ENCODE data around the gene SEZ6.

SEZ6 gene

DNA sequence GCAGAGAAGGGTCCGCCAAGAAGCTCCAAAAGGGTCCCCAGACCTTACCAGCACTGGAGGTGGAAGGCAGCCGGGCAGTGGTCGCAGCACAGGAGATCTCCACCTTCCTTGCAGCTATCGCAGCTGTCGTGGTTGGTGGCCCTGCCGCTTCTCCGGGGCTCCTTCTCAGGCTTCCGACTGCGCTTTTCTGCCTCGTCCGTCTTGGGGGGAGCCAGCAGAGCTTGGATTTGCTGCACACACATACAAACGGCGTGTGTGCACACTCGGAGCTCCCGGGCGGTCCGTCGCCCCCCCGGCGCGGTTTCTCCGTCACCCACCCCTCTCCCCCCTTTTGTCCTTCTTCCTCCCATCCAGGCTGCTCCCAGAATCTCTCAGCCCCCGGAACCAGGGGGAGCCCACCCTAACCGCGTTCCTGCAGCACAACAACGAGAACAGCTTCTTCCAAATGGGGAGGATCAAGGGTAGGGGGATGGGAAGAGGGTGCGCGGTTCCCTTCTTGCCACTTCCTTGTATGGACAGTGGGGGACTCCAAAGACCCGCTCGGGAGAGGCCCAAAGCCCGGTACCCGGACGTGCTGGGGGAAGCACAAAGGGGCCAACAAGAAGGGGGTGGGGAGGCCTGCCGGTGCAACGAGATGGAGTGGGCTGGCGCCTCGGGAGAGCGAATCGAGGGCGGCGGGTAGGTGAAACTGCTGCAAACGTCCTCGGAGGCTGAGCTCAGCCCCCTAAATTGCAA, 55.6 kb downstream of the SEZ6 start:
- no peaks in the 10 kb centered on the region for H3K27me3 ChIP-seq (ENCODE audit: low read depth, low read length)
- peak overlapping the region; percentile 83 to 92 for H3K4me3 ChIP-seq (ENCODE audit: low read depth in 1 of 2, low read length in 2 of 2)
- H3K36me3 ChIP-seq (ENCODE audit: control insufficient read depth in 1 of 2, insufficient read depth in 2 of 2, low read length in 2 of 2), result peaks cover 0 to 11% of the 10 kb centered on the region in 2 donors
- peak overlapping the region; percentile 88 for H3K27ac ChIP-seq (ENCODE audit: low read length)
- H3K4me1 ChIP-seq (ENCODE audit: control insufficient read depth in 1 of 2, insufficient read depth in 2 of 2, low read length in 2 of 2), result peaks cover 9 to 42% of the 10 kb centered on the region in 2 donors
- no peaks in the 10 kb centered on the region for H3K9me3 ChIP-seq (ENCODE audit: control insufficient read depth in 1 of 2, low read length in 2 of 2)

DNA sequence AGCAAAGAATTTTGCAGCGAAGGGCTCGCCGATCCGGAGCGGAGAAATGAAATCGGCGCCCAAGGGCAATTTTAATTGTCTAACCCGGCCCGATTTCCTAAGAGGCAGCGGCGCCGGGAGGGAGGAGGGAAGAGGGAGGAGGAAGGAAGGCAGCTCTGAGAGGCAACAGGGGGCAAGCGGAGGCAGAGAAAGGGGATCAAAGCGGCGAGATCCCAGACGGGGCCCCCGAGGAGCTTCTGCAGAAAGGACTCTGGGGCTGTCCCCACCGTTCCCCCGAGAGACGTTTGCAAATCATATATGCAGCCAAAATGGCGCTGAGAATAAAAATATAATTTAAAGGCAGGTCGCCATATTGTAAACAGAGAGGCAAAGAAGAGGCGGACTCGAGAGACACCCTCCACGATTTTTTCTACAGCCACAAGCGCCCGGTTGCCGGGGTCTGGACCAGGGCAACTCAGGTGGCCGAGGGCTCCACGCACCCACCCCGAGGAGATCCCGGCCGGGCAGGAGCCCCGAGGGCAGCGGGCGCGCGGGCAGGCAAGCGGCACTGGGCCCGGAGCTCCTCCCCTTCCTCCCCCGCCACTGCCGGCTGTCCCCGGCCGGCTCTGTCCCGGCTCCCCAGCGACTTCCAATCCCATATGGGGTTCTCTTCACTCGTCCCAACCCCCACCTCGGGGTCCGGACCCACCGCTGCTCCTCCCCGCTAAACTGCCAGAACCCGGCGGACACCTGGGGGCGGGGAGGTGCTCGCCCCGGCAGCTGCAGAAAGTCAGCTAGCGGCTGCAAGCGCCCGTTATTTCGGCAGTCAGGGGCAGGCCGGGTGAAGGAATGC, 56.4 kb downstream of the SEZ6 start:
- H3K27ac ChIP-seq (ENCODE audit: low read length), result peak overlapping the region; percentile 88
- peaks cover 9 to 48% of the 10 kb centered on the region in 2 donors for H3K4me1 ChIP-seq (ENCODE audit: control insufficient read depth in 1 of 2, insufficient read depth in 2 of 2, low read length in 2 of 2)
- no peaks in the 10 kb centered on the region for H3K27me3 ChIP-seq (ENCODE audit: low read depth, low read length)
- H3K4me3 ChIP-seq (ENCODE audit: low read depth in 1 of 2, low read length in 2 of 2), result peak overlapping the region; percentile 83 to 92
- H3K36me3 ChIP-seq (ENCODE audit: control insufficient read depth in 1 of 2, insufficient read depth in 2 of 2, low read length in 2 of 2), result peaks cover 0 to 11% of the 10 kb centered on the region in 2 donors
- no peaks in the 10 kb centered on the region for H3K9me3 ChIP-seq (ENCODE audit: control insufficient read depth in 1 of 2, low read length in 2 of 2)

DNA sequence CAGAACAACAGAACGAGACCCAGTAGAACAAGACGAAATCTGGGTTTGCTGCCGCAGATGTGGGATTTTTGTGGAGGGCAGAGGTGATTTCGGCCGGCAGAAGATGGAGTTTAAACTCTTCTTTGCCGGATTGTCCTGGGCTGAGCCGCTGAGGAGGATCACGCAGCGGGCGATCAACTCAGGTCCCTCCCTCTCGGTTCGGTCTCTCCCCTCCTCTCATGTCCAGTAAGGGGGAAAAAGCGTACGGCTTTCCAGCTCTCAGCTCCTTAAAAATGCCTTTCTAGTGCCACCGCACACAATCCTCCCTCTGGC, 57.0 kb downstream of the SEZ6 start:
- Histone ChIP-seq H3K27me3 (ENCODE audit: low read depth, low read length) (no peaks in the 10 kb centered on the region), H3K27ac (ENCODE audit: low read length) (peak overlapping the region; percentile 88), H3K36me3 (ENCODE audit: control insufficient read depth in 1 of 2, insufficient read depth in 2 of 2, low read length in 2 of 2) (peaks cover 0 to 11% of the 10 kb centered on the region in 2 donors), H3K4me1 (ENCODE audit: control insufficient read depth in 1 of 2, insufficient read depth in 2 of 2, low read length in 2 of 2) (peaks cover 9 to 48% of the 10 kb centered on the region in 2 donors), H3K9me3 (ENCODE audit: control insufficient read depth in 1 of 2, low read length in 2 of 2) (no peaks in the 10 kb centered on the region), H3K4me3 (ENCODE audit: low read depth in 1 of 2, low read length in 2 of 2) (peak overlapping the region; percentile 83 to 92)

DNA sequence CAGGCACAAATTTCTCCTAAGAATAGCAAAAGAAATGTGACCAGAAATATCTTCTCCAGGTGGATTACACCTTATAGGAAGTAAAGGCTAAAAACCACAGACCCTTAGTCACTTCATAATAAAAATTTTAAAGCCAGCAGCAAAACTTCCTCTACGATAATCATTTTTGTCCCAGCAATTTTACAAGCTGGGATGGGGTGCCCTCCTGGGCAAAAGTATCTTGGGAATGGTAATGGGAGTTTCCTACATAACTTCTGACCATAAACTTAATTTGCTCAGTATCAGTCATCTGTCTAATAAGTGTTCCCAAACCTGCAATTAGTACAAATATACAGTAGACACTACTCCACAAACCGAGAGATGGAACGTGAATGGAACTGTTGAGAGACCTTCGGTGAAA, 57.5 kb downstream of the SEZ6 start:
- no peaks in the 10 kb centered on the region for H3K27me3 ChIP-seq (ENCODE audit: low read depth, low read length)
- no peaks in the 10 kb centered on the region for H3K9me3 ChIP-seq (ENCODE audit: control insufficient read depth in 1 of 2, low read length in 2 of 2)
- H3K27ac ChIP-seq (ENCODE audit: low read length), result peak overlapping the region; percentile 88
- H3K36me3 ChIP-seq (ENCODE audit: control insufficient read depth in 1 of 2, insufficient read depth in 2 of 2, low read length in 2 of 2), result peaks cover 0 to 11% of the 10 kb centered on the region in 2 donors
- peak overlapping the region; percentile 83 to 92 for H3K4me3 ChIP-seq (ENCODE audit: low read depth in 1 of 2, low read length in 2 of 2)
- H3K4me1 ChIP-seq (ENCODE audit: control insufficient read depth in 1 of 2, insufficient read depth in 2 of 2, low read length in 2 of 2), result peaks cover 9 to 47% of the 10 kb centered on the region in 2 donors

DNA sequence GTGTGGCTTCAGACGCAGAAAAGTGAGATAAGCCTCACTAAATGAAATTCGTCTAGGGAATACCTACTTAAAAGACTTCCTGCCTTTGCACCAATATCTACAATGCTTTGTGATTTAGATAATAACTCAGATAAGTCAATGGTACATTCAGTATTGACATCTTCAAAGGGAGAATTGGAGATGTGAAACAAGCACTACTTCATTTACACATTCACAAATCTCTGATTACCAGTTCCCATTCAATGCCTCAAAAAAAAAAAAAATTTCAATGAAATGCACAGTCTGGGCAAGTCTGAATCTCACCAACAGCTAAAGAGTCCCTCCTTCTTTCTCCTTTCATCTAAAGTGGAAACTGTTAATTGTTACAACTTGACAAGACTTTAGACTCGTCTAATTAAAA, 58.2 kb downstream of the SEZ6 start:
- peak overlapping the region; percentile 88 for H3K27ac ChIP-seq (ENCODE audit: low read length)
- H3K4me1 ChIP-seq (ENCODE audit: control insufficient read depth in 1 of 2, insufficient read depth in 2 of 2, low read length in 2 of 2), result peaks cover 9 to 40% of the 10 kb centered on the region in 2 donors
- H3K4me3 ChIP-seq (ENCODE audit: low read depth in 1 of 2, low read length in 2 of 2), result peak overlapping the region in 1 of 2 donors; percentile 92
- no peaks in the 10 kb centered on the region for H3K27me3 ChIP-seq (ENCODE audit: low read depth, low read length)
- H3K36me3 ChIP-seq (ENCODE audit: control insufficient read depth in 1 of 2, insufficient read depth in 2 of 2, low read length in 2 of 2), result peaks cover 0 to 11% of the 10 kb centered on the region in 2 donors
- no peaks in the 10 kb centered on the region for H3K9me3 ChIP-seq (ENCODE audit: control insufficient read depth in 1 of 2, low read length in 2 of 2)

DNA sequence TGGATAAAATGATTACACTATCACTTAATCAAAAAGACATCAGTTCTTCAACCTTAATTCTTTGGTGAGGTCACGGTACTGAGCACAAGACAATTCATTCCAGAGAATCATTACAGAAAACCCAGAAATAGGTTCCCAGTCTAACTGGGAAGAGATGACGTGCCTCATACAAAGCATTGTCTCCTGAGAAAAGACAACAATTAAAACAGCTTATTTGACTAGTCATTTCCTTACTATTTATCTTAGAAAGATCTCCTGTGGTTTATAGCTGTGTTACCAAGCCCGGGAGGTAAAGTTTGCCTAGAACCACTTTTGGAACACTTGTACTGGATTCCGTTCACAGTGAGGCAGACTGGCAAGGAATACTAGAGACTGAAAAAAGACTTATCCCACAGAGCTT, 59.6 kb downstream of the SEZ6 start:
- H3K27me3 ChIP-seq (ENCODE audit: low read depth, low read length), result no peaks in the 10 kb centered on the region
- no peaks in the 10 kb centered on the region for H3K9me3 ChIP-seq (ENCODE audit: control insufficient read depth in 1 of 2, low read length in 2 of 2)
- H3K27ac ChIP-seq (ENCODE audit: low read length), result peak overlapping the region; percentile 60
- H3K4me1 ChIP-seq (ENCODE audit: control insufficient read depth in 1 of 2, insufficient read depth in 2 of 2, low read length in 2 of 2), result peaks cover 9 to 38% of the 10 kb centered on the region in 2 donors
- H3K4me3 ChIP-seq (ENCODE audit: low read depth in 1 of 2, low read length in 2 of 2), result peak overlapping the region in 1 of 2 donors; percentile 7
- peaks cover 0 to 11% of the 10 kb centered on the region in 2 donors for H3K36me3 ChIP-seq (ENCODE audit: control insufficient read depth in 1 of 2, insufficient read depth in 2 of 2, low read length in 2 of 2)

DNA sequence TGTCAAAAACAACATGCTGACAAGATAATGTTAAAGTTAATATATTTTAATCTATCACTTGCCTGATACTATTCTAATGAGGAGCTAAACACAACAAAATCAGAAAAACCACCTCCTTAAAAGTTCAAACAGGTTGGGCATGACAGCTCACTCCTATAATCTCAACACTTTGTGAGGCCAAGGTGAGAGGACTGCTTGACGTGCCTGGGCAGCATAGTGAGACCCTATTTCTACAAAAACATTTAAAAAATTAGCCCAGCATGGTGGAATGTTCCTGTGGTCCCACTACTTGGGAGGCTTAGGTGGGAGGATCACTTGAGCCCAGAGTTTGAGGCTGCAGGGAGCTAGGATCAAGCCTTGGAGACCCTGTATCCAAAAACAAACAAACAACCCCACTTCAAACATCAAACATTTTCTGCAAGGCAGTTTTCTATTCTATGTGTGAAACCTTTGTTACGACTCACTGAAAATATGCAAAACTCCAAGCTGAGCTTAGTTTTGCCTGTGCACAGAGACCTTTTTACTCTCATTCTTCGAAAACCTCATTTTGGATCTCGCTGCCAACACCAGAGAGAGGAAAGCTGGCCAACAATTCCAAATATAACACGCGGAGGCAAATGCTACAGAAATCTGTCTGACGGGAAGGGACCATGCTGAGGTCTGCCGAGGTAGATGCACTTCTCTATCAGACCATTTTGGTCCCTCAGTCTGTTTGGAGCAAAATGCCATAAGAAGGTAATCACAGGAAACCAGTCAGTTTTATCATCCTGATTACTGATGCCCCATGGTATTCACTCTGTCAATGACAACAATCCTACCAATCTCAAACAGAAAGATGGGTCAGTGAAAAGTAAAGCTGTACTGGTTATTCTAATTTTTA, 60.7 kb downstream of the SEZ6 start:
- peaks cover 0 to 6% of the 10 kb centered on the region in 2 donors for H3K36me3 ChIP-seq (ENCODE audit: control insufficient read depth in 1 of 2, insufficient read depth in 2 of 2, low read length in 2 of 2)

DNA sequence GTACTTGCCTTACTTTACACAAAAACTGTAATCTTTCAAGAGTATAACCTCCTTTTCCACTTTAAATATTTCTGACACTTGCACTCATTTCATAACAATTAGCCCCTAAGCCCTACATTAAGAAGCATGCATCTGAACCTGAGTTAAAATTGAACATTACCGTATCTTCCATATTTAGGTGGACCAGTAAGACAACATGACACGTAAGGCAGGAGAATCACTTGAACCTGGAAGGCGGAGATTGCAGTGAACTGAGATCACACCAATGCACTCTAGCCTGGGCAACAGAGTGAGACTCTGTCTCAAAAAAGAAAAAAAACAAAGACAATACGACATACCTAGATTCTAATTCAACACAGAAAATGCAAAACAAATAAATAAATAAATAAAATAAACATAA, 61.5 kb downstream of the SEZ6 start:
- peaks cover 9 to 55% of the 10 kb centered on the region in 2 donors for H3K4me1 ChIP-seq (ENCODE audit: control insufficient read depth in 1 of 2, insufficient read depth in 2 of 2, low read length in 2 of 2)
- H3K27me3 ChIP-seq (ENCODE audit: low read depth, low read length), result no peaks in the 10 kb centered on the region
- no peaks in the 10 kb centered on the region for H3K9me3 ChIP-seq (ENCODE audit: control insufficient read depth in 1 of 2, low read length in 2 of 2)
- peaks cover 0 to under 1% of the 10 kb centered on the region in 2 donors for H3K36me3 ChIP-seq (ENCODE audit: control insufficient read depth in 1 of 2, insufficient read depth in 2 of 2, low read length in 2 of 2)
- no peak overlapping the region for H3K27ac ChIP-seq (ENCODE audit: low read length)
- no peak overlapping the region for H3K4me3 ChIP-seq (ENCODE audit: low read depth in 1 of 2, low read length in 2 of 2)

More for the DNA sequence above, 60.7 kb downstream of the SEZ6 start:
- no peaks in the 10 kb centered on the region for H3K27me3 ChIP-seq (ENCODE audit: low read depth, low read length)
- H3K9me3 ChIP-seq (ENCODE audit: control insufficient read depth in 1 of 2, low read length in 2 of 2), result no peaks in the 10 kb centered on the region
- H3K27ac ChIP-seq (ENCODE audit: low read length), result no peak overlapping the region
- peaks cover 9 to 49% of the 10 kb centered on the region in 2 donors for H3K4me1 ChIP-seq (ENCODE audit: control insufficient read depth in 1 of 2, insufficient read depth in 2 of 2, low read length in 2 of 2)
- H3K4me3 ChIP-seq (ENCODE audit: low read depth in 1 of 2, low read length in 2 of 2), result no peak overlapping the region

DNA sequence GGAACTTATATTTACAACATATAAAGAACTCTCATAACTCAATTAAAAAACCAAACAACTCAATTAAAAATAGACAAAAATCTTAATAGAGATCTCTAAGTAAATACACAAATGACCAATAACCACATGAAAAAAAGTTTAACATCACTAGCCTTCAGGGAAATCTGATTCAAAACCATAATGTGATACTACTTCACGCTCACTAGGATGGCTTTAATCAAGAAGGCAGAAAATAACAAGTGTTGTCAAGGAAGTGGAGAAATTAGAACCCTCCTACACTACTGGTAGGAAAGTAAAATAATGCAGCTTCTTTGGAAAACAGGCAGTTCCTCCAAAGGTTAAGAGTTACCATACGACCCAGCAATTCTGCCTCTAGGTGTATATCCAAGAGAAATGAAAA, 62.9 kb downstream of the SEZ6 start:
- no peaks in the 10 kb centered on the region for H3K27me3 ChIP-seq (ENCODE audit: low read depth, low read length)
- no peak overlapping the region for H3K27ac ChIP-seq (ENCODE audit: low read length)
- H3K9me3 ChIP-seq (ENCODE audit: control insufficient read depth in 1 of 2, low read length in 2 of 2), result no peaks in the 10 kb centered on the region
- H3K4me1 ChIP-seq (ENCODE audit: control insufficient read depth in 1 of 2, insufficient read depth in 2 of 2, low read length in 2 of 2), result peaks cover 6 to 54% of the 10 kb centered on the region in 2 donors
- no peaks in the 10 kb centered on the region for H3K36me3 ChIP-seq (ENCODE audit: control insufficient read depth in 1 of 2, insufficient read depth in 2 of 2, low read length in 2 of 2)
- no peak overlapping the region for H3K4me3 ChIP-seq (ENCODE audit: low read depth in 1 of 2, low read length in 2 of 2)

DNA sequence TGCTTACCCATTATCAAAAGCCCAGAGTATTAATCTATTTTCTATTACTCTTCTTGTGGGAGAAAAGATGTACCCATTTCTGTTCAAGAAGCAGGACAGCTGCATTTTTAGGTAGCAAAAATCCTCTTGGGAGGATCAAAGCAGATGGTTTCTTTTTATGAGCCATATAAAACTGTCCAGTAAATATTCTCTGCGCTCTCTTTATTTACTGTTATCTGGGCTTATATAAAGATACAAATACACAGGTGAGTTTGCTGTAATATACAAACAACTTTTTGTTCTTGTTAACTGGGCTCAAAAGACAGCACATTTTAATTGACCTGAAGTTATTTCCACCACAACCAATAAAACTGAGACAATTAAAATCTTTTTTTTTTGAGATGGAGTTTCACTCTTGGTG, 64.6 kb downstream of the SEZ6 start:
- H3K9me3 ChIP-seq (ENCODE audit: control insufficient read depth in 1 of 2, low read length in 2 of 2), result no peaks in the 10 kb centered on the region
- H3K4me3 ChIP-seq (ENCODE audit: low read depth in 1 of 2, low read length in 2 of 2), result no peak overlapping the region
- H3K27ac ChIP-seq (ENCODE audit: low read length), result no peak overlapping the region
- H3K36me3 ChIP-seq (ENCODE audit: control insufficient read depth in 1 of 2, insufficient read depth in 2 of 2, low read length in 2 of 2), result no peaks in the 10 kb centered on the region
- no peaks in the 10 kb centered on the region for H3K27me3 ChIP-seq (ENCODE audit: low read depth, low read length)
- peaks cover 8 to 56% of the 10 kb centered on the region in 2 donors for H3K4me1 ChIP-seq (ENCODE audit: control insufficient read depth in 1 of 2, insufficient read depth in 2 of 2, low read length in 2 of 2)

DNA sequence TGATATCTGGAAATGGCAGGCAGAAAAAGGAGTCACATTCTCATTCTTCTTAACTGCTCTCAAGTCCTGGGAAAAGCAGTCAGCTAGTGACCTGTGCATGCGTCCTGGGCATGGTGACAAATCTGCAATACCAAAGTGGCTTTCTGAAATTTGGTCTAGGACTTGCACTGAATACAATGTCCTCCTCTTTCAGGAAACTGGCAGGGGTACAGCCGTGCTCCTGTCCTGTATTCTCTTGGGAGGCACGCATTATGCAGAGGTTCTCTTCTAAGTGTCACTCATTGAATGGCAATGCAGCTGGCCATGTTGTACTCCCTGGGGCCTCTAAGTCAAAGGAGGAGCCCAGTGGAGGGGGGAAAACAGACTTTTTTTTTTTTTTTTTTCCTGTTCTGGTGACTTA, 65.2 kb downstream of the SEZ6 start:
- Histone ChIP-seq H3K27ac (ENCODE audit: low read length) (no peak overlapping the region), H3K9me3 (ENCODE audit: control insufficient read depth in 1 of 2, low read length in 2 of 2) (no peaks in the 10 kb centered on the region), H3K36me3 (ENCODE audit: control insufficient read depth in 1 of 2, insufficient read depth in 2 of 2, low read length in 2 of 2) (no peaks in the 10 kb centered on the region), H3K4me1 (ENCODE audit: control insufficient read depth in 1 of 2, insufficient read depth in 2 of 2, low read length in 2 of 2) (peaks cover 11 to 57% of the 10 kb centered on the region in 2 donors), H3K27me3 (ENCODE audit: low read depth, low read length) (no peaks in the 10 kb centered on the region), H3K4me3 (ENCODE audit: low read depth in 1 of 2, low read length in 2 of 2) (no peak overlapping the region)

Data from muscle layer of duodenum (tissue), 2 donors.